Measurements from ENCODE around the gene BRAF.

Gene BRAF

DNA sequence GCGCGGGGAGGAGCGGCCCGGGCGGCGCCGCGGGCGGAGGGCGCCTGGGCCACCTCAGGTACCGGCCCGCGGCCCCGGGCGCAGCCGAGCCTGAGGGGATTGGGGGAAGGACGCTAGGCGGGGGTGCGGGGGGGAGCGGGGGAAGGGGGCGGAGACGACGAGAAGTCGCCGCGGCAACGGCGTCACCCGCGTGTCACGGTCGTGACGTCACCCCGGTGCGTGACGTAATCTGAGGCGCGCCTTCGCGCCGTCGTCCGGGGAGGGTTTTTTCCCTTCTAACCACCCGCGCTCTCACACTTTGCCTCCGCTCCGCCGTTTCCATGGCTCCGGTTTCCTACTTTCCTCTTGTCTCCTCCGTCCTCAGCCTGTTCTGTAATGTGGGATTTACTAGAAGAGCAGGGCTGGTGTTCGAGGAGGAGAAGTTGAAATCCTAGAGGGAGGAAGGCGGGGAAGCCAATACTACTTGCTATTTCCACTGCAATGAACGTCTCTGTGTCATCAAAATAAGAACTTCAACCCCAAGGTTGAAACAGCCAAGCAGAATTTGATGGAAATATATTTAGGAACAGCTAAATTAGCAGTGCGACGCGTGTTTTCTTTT lies at the start of gene BRAF (continued):
- TF ChIP-seq, protein P1, sequence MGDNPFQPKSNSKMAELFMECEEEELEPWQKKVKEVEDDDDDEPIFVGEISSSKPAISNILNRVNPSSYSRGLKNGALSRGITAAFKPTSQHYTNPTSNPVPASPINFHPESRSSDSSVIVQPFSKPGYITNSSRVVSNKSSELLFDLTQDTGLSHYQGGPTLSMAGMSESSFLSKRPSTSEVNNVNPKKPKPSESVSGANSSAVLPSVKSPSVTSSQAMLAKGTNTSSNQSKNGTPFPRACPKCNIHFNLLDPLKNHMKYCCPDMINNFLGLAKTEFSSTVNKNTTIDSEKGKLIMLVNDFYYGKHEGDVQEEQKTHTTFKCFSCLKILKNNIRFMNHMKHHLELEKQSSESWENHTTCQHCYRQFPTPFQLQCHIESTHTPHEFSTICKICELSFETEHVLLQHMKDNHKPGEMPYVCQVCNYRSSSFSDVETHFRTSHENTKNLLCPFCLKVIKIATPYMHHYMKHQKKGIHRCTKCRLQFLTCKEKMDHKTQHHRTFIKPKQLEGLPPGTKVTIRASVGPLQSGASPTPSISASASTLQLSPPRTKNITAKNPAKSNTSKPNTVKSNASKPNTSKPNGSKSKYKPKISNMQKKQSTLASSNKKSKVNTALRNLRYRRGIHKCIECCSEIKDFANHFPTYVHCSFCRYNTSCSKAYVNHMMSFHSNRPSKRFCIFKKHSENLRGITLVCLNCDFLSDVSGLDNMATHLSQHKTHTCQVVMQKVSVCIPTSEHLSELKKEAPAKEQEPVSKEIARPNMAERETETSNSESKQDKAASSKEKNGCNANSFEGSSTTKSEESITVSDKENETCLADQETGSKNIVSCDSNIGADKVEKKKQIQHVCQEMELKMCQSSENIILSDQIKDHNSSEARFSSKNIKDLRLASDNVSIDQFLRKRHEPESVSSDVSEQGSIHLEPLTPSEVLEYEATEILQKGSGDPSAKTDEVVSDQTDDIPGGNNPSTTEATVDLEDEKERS (tag by site-specific recombination; IDR thresholded peaks at IDR 0.05), result no peak; the same call in 1 of the 2 replicates
- TF ChIP-seq, protein P2, sequence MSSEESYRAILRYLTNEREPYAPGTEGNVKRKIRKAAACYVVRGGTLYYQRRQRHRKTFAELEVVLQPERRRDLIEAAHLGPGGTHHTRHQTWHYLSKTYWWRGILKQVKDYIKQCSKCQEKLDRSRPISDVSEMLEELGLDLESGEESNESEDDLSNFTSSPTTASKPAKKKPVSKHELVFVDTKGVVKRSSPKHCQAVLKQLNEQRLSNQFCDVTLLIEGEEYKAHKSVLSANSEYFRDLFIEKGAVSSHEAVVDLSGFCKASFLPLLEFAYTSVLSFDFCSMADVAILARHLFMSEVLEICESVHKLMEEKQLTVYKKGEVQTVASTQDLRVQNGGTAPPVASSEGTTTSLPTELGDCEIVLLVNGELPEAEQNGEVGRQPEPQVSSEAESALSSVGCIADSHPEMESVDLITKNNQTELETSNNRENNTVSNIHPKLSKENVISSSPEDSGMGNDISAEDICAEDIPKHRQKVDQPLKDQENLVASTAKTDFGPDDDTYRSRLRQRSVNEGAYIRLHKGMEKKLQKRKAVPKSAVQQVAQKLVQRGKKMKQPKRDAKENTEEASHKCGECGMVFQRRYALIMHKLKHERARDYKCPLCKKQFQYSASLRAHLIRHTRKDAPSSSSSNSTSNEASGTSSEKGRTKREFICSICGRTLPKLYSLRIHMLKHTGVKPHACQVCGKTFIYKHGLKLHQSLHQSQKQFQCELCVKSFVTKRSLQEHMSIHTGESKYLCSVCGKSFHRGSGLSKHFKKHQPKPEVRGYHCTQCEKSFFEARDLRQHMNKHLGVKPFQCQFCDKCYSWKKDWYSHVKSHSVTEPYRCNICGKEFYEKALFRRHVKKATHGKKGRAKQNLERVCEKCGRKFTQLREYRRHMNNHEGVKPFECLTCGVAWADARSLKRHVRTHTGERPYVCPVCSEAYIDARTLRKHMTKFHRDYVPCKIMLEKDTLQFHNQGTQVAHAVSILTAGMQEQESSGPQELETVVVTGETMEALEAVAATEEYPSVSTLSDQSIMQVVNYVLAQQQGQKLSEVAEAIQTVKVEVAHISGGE (tag by site-specific recombination; conservative IDR thresholded peaks at IDR 0.05; ENCODE audit: low read depth), result 0 out of 2 replicates have a peak, but pooled peaks have one; percentile 29
- TF ChIP-seq, protein P3, sequence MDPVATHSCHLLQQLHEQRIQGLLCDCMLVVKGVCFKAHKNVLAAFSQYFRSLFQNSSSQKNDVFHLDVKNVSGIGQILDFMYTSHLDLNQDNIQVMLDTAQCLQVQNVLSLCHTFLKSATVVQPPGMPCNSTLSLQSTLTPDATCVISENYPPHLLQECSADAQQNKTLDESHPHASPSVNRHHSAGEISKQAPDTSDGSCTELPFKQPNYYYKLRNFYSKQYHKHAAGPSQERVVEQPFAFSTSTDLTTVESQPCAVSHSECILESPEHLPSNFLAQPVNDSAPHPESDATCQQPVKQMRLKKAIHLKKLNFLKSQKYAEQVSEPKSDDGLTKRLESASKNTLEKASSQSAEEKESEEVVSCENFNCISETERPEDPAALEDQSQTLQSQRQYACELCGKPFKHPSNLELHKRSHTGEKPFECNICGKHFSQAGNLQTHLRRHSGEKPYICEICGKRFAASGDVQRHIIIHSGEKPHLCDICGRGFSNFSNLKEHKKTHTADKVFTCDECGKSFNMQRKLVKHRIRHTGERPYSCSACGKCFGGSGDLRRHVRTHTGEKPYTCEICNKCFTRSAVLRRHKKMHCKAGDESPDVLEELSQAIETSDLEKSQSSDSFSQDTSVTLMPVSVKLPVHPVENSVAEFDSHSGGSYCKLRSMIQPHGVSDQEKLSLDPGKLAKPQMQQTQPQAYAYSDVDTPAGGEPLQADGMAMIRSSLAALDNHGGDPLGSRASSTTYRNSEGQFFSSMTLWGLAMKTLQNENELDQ (tag by site-specific recombination; IDR thresholded peaks at IDR 0.05; ENCODE audit: low read depth), result no peak
- TF ChIP-seq REPIN1 (tag by site-specific recombination; IDR thresholded peaks at IDR 0.05; ENCODE audit: low read depth) (no peak), ZNF10 (tag by site-specific recombination; IDR thresholded peaks at IDR 0.05) (no peak), HOXA7 (CRISPR knock-in tag; IDR thresholded peaks at IDR 0.05; ENCODE audit: borderline replicate concordance) (no peak), ZNF248 (tag by site-specific recombination; IDR thresholded peaks at IDR 0.05) (no peak), ZNF302 (tag by site-specific recombination; IDR thresholded peaks at IDR 0.05; ENCODE audit: low read depth) (no peak), ZNF433 (tag by site-specific recombination; IDR thresholded peaks at IDR 0.05; ENCODE audit: low read depth) (no peak), ZFP41 (tag by site-specific recombination; IDR thresholded peaks at IDR 0.05; ENCODE audit: borderline replicate concordance) (no peak), ZNF174 (tag by site-specific recombination; IDR thresholded peaks at IDR 0.05) (no peak), ZNF529 (tag by site-specific recombination; IDR thresholded peaks at IDR 0.05; ENCODE audit: insufficient replicate concordance) (no peak), ZNF24 (tag by site-specific recombination; IDR thresholded peaks at IDR 0.05) (no peak), ZNF510 (tag by site-specific recombination; IDR thresholded peaks at IDR 0.05; ENCODE audit: insufficient replicate concordance) (no peak), ZBTB8A (tag by site-specific recombination; IDR thresholded peaks at IDR 0.05) (no peak; the same call in 1 of the 2 replicates)
- TF ChIP-seq, protein P4, sequence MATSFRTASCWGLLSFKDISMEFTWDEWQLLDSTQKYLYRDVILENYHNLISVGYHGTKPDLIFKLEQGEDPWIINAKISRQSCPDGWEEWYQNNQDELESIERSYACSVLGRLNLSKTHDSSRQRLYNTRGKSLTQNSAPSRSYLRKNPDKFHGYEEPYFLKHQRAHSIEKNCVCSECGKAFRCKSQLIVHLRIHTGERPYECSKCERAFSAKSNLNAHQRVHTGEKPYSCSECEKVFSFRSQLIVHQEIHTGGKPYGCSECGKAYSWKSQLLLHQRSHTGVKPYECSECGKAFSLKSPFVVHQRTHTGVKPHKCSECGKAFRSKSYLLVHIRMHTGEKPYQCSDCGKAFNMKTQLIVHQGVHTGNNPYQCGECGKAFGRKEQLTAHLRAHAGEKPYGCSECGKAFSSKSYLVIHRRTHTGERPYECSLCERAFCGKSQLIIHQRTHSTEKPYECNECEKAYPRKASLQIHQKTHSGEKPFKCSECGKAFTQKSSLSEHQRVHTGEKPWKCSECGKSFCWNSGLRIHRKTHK (tag by site-specific recombination; IDR thresholded peaks at IDR 0.05), result no peak
- TF ChIP-seq, protein P5, sequence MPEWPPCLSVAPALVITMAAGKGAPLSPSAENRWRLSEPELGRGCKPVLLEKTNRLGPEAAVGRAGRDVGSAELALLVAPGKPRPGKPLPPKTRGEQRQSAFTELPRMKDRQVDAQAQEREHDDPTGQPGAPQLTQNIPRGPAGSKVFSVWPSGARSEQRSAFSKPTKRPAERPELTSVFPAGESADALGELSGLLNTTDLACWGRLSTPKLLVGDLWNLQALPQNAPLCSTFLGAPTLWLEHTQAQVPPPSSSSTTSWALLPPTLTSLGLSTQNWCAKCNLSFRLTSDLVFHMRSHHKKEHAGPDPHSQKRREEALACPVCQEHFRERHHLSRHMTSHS (tag by site-specific recombination; IDR thresholded peaks at IDR 0.05), result no peak

All from HEK293 (cell line).